GM19099 (cell line): Measurements from ENCODE around the gene LINGO1.

Experiments used
- POLR2A ChIP-seq: IDR thresholded peaks from 3 replicates; pipeline ENCODE4 v1.6.1; 2011; ENCODE audit warnings: low read depth; ENCODE audit not compliant: insufficient read length; ENCODE audit errors: extremely low read depth

LINGO1 gene, protein sequence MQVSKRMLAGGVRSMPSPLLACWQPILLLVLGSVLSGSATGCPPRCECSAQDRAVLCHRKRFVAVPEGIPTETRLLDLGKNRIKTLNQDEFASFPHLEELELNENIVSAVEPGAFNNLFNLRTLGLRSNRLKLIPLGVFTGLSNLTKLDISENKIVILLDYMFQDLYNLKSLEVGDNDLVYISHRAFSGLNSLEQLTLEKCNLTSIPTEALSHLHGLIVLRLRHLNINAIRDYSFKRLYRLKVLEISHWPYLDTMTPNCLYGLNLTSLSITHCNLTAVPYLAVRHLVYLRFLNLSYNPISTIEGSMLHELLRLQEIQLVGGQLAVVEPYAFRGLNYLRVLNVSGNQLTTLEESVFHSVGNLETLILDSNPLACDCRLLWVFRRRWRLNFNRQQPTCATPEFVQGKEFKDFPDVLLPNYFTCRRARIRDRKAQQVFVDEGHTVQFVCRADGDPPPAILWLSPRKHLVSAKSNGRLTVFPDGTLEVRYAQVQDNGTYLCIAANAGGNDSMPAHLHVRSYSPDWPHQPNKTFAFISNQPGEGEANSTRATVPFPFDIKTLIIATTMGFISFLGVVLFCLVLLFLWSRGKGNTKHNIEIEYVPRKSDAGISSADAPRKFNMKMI

DNA sequence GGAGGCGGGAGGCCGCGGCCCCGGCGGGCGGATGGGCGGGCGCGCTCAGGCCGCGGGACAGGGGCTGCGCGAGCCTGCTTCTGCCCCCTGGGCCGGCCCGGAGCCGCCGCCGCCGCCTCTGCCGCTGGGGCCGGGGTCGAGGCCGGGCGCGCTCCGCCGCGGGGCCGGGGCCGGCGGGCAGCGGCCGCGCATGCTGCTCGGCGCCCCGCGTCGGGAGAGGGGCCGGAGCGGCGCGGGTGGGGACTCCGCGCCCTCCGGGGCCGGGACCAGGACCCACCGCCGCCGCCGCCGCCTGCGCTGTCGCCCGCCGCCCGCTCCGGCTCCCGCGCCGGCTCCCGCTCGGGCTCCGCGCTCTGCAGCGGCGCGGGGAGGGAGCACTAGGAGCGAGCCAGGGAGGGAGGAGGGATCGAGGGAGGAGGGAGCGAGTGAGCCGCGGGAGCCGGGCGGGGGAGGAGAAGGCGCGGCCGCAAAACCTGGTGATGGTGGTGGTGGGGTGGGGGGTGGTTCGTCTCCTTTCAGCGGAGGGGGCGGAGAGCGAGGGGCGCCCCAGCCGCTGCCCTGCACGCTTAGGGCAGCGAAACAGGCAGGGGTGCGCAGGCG, at the start of gene LINGO1:
Gene LINGO1 (minus strand): TSS at position 379 of the 600 bp plus-strand sequence. CDS start 597 bp downstream, outside the sequence.
- TF ChIP-seq POLR2A, result no peak

DNA sequence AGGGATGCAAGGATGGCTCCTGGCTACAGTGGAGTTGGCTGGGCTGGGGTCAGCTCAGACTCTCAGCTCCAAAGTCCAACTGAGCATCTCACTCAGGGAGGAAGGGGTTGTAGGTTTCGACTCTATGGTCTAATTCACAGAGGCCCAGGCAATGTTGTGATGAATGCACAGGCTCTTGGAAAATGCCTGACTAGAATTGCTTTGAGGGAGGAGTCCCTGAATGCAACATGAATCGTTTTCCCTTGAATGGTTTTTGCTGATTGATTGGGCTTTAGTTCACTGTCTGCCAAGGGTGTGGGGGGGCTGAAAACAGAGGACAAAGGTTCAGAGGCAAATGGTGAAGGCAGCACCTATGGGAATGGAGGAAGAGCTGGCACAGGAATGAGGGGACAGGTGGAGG, 48.6 kb upstream of the LINGO1 start:
- no peak for TF ChIP-seq POLR2A

DNA sequence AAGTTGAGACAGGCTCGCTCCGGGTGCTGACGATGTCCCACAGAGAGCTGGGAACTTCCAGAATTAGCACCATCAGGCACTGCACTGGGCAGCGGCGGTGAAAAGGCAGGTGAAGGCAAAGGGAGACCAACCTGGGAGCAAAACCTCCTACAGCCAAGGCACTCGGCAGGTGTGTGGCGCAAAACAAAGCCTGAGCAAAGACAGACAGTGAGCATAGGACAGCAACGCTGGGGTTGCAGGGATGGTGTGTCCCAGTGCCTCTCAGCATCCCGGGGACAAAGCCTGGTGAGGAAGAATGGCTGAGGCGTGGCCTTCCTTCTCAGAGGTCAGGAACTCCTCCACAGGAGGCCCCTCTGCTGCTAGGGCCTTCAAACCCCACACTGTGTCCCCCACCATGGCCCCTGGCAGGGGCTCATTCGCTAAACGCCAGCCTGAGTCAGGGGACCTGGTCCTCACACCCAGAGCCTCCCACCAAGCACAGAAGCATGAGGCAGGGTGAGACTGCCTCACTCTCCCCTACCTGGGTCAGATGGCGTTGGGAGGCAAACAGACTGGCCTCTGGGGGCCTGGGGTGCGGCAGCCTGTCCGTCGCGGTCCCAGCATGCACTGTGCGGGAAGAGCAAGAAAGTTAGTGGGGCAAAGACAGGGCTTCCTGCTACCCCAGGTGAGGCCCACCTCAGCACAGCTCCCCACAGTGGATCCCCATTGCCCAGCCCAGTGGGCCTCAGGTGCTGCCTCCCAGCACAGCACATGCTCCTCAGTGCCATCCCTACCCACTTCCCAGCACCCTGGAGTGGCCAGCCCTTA, 44.1 kb upstream of the LINGO1 start:
- no peak for TF ChIP-seq POLR2A

DNA sequence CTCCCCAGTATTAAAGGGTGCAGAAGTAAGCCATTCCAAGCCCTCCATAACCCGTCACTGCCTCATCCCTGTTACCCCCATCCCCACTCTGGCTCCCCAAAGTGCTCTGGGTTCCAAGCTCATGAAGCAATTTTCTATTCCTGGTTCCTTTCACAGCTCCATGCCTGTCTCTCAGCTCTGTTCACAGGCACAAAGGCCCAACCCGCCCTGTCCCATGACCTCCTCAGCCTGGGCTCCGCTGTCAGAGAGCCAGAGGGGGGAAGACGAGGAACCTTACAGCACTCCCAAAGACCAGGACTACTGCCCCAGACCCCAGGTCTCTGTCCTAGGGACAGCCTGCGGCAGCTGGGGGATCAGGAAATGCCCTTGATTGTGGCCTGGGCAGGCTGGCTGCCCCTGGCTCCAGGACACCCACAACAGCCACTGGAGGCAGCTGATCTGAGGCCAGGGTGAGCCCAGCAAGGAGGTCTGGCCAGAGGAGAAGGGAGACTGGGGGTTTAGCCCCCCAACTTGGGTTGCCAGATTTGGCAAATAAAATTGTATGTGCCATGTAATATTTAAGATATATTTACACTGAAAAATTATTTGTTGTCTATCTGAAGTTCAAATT, 43.2 kb upstream of the LINGO1 start:
- no peak for TF ChIP-seq POLR2A

DNA sequence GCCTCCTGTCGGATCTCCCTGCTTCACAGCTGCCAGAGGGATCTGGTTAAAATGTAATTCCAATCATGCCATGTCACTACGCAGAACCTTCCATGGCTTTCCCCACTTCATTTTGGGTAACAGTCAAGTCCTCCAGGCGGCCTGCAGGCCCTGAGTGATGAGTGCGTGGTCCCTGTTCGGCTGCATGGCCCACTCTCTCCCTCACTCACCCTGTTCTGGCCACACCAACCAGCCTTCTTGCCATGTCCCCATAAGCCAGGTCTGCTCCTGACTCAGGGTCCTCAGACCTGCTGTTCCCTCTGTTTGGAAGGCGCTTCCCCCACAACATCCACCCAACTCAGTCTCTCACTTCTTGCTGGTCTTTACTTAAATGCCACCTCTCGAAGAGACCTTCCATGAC, 41.6 kb upstream of the LINGO1 start:
- no peak for TF ChIP-seq POLR2A

DNA sequence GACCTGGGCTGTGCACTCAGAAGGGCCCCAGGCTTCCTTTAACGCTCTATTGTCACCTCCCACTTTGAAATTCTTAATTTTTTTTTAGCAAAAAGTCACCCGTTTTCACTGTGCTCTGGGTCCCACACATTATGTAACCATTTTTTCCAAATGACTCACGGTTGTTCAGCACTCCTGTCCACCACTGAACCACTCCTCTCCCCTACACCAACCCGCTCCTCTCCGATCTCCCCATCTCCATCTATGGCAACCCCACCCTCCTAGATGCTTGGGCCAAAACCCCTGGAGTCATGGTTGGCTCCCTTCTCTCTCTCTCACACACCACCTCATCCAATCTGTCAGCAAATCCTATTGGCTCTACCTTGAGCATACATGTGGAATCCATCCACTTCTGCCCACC, 41.2 kb upstream of the LINGO1 start:
- TF ChIP-seq POLR2A, result no peak

DNA sequence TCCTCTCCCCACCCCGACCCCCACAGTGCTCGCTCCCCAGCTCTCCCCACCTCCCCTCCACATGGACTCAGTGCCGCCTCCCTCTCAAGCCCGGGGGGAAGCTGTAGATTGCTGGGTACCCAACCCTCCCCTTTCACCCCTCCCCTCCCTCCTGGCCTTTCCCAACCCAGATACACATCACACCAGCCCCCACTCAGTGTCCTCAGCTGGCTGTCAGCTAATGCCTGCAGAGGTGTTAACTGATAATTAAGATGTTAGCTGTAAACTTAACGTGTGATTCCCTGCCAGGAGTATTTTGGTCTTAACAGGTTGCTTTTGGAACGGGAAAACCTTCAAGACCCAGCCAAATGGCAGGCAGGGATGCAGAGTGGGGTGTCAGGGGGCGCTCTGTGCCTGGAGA, 39.4 kb upstream of the LINGO1 start:
- no peak for TF ChIP-seq POLR2A

DNA sequence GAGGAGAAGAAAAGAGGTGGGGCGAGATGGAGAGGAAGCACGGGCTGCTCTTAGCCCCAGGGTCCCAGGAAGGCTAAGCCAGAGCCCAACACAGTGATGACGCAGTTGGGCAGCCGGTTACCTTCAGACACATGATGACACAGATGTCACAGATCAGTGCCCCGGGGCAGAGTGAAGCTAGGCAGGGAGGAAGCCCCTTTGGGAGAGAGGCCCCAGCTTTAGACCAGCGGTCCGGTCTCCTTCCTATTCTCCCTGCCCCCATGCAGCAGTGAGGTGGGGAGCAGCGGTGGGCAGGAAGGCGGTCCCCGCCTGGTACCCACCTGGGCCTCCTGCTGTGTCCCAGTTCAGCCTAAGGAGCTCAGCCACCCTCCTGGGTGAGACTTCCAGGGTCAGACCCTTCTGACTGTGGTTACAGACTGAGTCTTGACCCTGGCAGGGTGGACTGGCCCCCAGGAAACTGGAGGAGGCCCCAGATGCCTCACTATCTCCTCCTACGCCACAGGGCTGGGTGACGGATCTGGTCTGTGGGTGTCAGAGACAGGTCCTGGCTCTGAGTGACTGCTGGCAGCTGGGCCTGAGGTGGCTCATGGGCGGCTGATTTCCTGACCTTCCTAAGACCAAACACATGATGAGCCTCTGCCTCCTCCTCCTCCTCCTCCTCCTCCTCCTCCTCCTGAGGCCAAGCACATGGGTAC, 38.8 kb upstream of the LINGO1 start:
- no peak for TF ChIP-seq POLR2A

DNA sequence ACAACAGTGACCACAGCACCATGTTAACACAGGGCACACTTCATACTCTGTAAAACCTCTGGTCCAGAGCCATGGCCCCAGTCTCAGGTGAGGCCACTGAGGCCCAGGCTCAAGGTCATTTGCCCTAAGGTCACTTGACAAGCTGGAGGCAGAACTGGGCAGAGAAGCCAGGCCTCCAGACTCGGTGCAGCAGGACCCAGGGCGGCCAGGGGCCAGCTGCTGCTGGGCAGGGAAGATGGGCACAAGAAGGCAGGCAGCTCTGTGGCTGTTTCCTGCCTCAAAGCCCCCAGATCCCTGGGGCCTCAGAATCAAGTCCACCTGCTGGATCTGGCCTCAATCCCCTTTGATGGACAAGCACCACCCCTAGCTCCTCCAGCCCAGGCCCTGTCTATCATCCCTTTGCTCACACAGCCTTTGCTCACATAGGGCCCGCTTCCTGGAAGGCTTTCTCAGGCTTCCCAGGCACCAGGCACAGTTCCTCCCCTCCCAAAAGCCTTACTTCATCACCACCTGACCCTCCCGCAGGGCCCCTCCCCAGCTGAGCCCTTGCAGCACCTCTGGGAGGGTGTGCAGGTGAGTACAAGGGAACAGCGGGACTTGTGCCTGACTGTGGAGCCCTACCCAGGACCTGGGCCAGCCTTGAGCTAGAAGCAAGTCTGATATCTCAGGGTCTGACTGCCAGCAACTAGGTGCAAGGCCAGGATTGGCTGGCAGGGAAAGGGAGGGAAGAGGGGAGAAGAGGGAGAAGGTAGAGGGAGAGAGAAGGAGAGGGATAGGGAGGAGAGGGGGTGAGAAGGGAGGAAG, 38.0 kb upstream of the LINGO1 start:
- TF ChIP-seq POLR2A, result no peak

DNA sequence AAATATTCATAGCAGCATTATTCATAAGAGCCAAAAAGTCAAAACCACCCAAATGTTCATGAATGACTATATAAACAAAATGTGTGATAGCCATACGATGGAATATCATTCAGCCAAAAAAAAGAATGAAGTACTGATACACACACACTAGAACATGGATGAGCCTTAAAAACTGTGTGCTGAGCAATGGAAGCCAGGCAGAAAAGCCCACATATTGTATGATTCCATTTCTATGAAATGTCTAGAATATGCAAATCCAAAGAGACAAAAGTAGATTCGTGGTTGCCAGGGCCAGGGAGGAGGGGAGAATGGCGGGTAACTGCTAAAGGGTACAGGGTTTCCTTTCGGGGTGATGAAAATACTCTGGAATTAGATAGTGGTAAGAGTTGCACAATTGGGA, 37.2 kb upstream of the LINGO1 start:
- no peak for TF ChIP-seq POLR2A

DNA sequence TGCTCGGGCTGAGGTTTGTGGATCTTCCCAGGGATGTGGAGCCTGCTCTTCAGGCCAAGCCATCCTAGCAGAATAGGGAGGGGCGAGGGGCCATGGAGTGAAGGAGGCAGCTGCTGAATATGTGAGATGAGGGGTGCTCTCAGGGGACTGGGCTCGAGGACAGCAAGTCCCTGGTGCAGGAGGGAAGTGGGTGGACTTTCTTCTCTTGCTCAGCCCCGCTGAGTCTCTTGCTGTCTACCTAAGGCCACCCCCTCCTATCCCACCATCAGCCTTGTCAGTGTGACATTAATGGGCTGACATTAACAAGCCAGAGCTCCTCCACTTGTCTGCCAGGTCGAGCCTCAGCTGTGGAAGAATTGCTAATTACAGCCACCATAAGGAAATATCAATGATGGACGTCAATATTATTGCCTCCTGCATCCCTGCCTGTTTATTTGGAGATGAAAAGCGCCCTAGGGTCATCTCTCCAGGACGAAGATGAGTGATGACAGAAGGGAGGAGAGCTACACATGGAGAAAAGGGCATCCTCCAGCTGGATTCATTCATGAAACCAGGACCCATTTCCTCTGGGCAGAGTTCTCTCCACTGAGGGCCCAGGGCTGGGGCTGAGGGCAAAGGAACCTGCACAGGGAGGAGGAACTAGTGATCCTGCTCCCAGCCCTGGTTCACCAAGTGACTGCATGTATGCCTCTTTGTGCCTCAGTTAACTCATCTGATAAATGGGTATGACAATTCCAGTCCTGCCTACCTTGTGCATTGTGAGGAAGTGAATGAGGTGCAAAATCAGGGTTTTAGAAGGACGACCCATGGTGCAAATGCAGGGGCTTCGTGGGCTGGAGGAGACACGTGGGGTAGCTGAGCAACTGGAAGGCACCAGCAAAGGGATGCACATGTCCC, 34.9 kb upstream of the LINGO1 start:
- TF ChIP-seq POLR2A, result no peak

DNA sequence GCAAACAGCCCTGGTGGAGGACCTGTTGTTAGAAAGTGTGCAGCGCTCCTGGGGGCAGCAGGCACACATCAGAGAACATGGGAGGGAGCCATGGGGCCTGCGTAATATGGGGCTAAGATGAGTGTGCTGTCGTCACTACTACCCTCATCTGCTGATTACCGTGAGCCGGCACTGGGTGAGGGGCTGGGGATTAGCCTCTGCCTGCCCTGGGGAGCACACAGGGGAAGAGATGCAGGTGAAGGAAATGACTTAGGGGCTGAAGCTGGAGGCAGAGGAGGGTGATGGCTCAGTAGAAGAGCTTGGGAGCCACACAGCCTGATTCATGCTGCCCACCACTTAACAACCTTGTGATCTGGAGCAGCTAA, 33.6 kb upstream of the LINGO1 start:
- no peak for TF ChIP-seq POLR2A

DNA sequence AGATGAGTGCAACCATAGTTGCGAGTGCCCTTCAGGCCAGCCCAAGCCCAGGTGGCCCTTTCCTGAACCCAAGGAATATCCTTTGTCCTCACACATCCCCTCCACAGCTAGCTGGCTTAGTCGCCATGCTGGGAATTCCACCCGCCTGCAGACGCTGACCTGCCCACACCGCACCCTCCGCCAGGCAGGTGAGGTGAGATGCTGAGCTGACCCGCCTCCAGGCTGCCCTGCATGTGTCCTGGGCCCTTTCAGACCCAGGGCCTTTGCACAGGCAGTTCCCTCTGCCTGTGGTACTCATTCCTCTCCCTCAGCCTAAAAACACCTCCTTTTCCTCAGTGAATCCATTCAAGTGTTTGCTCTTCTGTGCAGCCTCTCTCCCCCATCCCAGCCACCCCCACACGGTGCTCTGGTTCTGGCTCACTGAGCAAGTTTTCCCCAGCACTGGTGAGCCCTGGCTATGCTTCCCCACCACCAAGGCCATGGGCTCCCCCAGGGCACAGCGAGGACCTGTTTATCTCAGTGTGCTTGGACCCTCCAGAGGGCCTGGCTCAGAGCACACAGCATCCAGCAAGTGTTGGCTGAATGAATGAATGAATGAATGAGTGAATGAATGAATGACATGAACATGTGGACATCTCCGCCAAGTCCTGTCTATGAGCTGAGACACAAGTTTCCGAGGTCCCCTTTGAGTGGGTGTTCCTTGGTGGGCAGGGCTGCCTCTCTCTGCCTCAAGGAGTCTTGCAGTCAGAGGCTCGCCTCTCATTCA, 33.0 kb upstream of the LINGO1 start:
- TF ChIP-seq POLR2A, result no peak
